ENCODE data around the gene THADA.

DNA sequence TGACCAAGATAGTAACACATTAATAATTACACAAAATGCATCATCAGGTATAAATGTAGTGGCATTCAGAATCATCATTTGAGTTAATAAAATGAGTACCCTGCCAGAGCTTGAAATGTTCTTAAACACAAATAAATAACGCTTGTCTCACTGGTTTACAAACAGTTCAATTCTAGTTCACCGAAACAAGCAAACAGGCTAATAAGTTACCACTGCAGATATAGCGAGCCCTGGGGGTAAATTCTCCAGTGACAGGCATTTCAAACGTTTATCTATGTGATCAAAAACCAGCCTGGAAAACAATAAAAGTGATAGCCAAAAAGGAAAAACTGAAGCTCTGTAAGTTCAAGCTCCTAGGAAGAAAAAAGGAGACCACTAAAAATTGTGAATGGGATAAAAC, 152.6 kb downstream of the THADA start:
- no peak for TF ChIP-seq BHLHE40 (IDR thresholded peaks at IDR 0.05; ENCODE audit: borderline replicate concordance)
- TF ChIP-seq FOXM1 (IDR thresholded peaks at IDR 0.05; ENCODE audit: borderline replicate concordance): no peak
- no peak for TF ChIP-seq ZNF384 (IDR thresholded peaks at IDR 0.05)
- TF ChIP-seq TARDBP (IDR thresholded peaks at IDR 0.05): no peak
- TF ChIP-seq SUZ12 (IDR thresholded peaks at IDR 0.05): no peak
- no peak for TF ChIP-seq SP1 (IDR thresholded peaks at IDR 0.05)
- TF ChIP-seq, protein P1, sequence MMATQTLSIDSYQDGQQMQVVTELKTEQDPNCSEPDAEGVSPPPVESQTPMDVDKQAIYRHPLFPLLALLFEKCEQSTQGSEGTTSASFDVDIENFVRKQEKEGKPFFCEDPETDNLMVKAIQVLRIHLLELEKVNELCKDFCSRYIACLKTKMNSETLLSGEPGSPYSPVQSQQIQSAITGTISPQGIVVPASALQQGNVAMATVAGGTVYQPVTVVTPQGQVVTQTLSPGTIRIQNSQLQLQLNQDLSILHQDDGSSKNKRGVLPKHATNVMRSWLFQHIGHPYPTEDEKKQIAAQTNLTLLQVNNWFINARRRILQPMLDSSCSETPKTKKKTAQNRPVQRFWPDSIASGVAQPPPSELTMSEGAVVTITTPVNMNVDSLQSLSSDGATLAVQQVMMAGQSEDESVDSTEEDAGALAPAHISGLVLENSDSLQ (IDR thresholded peaks at IDR 0.05): no peak
